GM18499 (cell line): ENCODE measurements around the gene CD3D.

Experiments used
- ATAC-seq: cut with Tn5 transposase; IDR thresholded peaks from one replicate; pipeline ENCODE4 v1.9.1; 2021; ENCODE audit warnings: moderate number of reproducible peaks; ENCODE audit not compliant: insufficient read depth, unreplicated experiment

The CD3D gene

DNA sequence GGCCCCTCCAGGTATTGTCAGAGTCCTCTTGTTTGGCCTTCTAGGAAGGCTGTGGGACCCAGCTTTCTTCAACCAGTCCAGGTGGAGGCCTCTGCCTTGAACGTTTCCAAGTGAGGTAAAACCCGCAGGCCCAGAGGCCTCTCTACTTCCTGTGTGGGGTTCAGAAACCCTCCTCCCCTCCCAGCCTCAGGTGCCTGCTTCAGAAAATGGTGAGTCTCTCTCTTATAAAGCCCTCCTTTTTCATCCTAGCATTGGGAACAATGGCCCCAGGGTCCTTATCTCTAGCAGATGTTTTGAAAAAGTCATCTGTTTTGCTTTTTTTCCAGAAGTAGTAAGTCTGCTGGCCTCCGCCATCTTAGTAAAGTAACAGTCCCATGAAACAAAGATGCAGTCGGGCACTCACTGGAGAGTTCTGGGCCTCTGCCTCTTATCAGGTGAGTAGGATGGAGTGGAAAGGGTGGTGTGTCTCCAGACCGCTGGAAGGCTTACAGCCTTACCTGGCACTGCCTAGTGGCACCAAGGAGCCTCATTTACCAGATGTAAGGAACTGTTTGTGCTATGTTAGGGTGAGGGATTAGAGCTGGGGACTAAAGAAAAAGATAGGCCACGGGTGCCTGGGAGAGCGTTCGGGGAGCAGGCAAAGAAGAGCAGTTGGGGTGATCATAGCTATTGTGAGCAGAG, 37.8 kb downstream of the CD3D start, which contains the start of gene CD3E:
CD3E (plus strand) TSS at position 163 of the 681 bp plus-strand sequence; CDS start at position 386, 223 bp downstream.
- ATAC-seq, result no peak

DNA sequence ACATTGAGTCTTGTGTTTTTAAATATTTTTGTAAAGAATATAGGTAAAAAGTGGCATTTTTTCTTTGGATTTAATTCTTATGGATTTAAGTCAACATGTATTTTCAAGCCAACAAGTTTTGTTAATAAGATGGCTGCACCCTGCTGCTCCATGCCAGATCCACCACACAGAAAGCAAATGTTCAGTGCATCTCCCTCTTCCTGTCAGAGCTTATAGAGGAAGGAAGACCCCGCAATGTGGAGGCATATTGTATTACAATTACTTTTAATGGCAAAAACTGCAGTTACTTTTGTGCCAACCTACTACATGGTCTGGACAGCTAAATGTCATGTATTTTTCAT, 38.3 kb downstream of the CD3D start:
- no peak for ATAC-seq

DNA sequence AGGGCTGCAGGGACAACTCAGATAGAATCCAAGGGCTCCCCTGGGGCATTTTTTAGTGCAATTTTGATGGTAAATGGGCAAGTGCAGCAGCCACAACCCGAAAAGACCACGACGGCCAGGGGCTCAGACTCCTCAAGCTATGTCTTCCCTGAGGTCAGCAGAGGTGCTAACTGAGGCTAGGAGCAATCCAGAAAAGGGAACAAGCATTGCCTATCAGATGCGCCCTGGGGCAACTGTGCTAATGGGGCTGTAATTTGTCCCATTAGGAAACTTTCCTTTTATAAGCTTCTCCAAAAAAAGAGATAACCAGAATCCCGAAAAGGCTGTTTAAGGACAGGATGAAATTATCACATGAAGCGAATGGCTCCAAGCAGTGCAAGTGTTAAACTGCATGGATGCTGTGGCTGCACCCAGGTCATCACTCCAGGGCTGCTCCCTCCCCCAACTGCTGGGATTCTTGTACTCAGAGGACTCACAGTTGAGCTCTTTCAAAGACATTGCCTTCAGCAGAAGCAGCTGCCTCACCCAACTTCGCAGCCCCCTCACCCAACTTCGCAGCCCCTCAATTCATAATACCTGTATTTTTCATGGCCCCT, 40.8 kb downstream of the CD3D start:
- ATAC-seq, result no peak

DNA sequence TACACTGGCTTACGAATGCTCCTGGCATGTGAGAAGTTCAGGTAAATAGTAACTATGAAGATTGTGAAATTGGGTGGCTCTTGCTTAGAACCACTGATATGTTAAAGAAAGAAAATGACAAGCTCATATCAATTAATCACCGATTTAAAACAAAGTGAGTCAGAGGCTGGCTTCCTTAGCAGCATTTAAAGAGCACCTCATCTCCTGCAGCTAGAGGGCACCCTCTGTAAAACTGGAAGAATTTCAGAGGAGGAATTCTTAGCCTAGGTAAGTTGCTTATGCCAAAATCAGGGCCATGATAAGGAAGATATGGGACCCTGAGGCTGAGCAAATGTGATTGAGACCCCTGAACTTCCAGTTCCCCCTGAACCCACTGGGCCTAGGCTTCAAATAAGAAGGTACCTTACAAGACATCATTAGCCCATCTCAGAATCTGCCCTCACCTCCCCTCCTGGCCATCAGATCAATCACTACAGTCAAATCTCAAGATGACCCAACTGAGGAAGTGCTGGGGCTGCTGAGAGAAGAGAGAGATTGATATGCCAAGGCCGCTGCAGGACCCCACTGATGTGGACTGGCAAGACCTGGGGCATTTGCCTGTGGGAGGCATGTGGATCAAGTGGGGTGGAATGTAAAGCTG, 46.6 kb downstream of the CD3D start:
- no peak for ATAC-seq

DNA sequence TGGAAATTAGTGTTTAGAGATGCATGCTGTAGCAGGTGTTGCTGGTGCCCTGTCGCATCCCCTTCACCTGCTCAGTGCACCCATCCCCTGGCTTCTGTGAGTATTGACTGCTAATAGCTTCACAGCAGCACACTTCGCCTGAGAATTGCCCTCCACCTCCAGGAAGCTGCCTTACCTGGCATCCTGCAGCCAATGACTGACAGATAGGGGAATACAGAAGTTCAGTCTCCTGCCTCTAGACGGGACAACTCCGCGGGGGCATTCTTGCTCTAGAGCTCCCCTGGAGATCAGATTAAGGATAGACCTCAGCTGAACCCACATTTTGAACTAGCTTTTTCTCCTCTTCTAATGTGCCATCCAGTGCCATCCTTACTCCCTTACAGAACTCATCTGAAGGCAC, 47.3 kb downstream of the CD3D start:
- no peak for ATAC-seq

DNA sequence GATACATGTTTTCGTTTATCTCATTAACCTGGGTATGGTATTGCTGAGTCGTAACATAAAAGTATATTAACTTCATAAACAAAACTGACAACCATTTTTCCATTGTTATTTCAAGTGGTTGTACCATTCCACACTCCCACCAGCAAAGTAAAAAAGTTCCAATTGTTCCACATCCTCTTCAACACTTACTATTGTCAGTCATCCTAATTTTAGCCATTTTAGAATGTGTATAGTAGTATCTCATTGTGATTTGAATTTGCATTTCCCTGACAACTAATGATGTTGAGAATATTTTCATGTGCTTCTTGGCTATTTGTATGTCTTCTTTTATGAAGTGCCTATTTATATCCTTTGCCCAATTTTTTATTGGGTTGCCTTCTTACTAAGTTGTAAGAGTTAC, 48.5 kb downstream of the CD3D start:
- no peak for ATAC-seq

DNA sequence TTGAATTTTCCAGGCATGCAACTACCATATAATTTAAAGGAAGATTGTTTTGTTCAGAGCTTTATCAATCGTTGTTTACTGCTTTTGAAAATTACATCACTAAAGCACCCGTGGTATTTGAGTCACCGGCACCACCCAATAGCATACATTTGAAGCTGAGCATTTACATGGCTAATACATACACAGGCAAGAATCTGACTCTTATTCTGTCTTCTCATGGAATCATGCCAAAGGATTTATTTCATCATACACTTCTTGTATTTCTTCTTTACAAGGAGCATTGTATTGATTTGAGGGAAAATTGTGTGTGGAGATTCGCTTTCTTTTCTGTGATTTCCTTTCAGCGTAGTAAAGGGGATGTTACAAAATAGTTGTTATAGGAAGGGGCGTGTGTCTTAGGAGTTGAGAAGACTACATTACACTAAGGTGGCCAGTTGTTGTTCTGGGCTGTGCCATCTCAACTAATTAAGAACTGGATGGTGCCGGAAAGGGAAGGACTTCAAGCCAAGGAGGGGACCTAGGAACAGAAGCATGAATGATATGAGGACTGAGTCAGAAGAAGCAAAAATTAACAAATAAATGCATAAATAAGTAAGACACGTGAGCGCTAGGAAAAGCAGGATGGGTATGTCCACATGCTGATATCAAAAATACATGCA, 50.9 kb downstream of the CD3D start:
- ATAC-seq, result no peak

DNA sequence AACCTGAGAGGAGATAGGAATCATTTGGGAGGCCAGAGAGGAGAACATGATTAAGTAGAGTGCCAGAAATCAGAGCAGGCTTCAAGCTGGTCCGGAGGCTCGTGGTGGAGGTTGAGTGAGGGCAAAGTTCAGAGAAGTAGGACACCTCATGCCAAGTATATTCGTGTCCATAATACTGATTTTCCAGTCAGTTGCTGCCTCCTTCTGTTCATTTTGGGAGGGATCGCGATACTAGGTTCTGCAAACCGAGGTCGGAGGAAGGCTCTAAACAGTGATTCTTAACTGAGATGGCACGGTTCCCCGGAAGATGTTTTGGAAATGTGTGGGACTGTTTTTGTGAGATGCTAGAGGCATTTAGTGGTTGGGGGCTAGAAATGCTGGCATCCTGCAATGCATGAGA, 51.6 kb downstream of the CD3D start:
- no peak for ATAC-seq

DNA sequence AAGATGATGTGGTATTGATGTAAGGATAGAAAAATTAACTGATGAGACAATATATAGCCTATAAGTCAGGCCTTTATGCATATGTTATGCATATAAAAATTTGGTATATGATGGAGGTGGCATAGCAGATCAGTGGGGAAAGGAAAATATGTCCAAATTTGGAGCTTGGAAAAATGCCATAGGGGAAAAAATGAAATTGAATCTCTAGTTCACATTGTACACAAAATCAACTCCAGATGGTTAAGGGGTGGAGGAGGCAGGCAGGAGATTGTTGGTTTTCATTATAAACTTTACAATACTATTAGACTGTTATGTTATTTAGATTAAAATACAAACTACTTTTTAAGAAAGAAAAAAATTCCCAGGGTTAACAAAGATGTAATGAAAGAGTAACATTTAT, 53.1 kb downstream of the CD3D start:
- ATAC-seq, result no peak
